ENCODE data around the gene JAZF1.

DNA sequence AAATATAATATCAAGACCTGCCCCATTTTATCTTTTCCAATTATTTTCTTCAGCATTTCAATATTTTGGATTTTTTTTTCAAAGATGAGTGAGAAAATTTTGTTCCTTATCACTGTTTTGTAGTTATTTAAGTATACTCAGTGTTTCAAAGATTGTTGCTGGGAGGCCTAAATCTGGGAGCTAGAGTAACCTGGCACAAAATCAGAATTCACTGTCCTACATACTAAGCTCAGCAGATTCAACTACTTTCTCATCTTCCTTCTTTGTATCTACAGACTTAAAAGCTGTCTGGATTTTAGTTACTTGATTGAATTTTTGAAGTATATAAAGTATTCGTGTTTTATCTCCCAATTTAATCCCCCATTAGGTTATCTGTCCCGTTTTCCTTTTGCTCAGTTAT lies 354.7 kb downstream of the JAZF1 start:
- TF ChIP-seq CTCF (IDR thresholded peaks at IDR 0.05): no peak
- no peak for TF ChIP-seq POLR2A (IDR thresholded peaks at IDR 0.05)
